ENCODE results near the gene NSD1. TPM values are rescaled to one million over a fixed set of nuclear protein-coding genes. Genes with fewer than 3 reads are reported as not detected.
A peak's percentile ranks its signal among the peaks of the same experiment; 100 is the strongest.

The NSD1 gene
- total and polyA plus RNA-seq, 5 experiments from 2014 or later: 25.0 to 130 (median 43.1) TPM

GRCh38 chr5:177264178-177264577, 130.6 kb downstream of the NSD1 start:
- Mint-ChIP-seq H3K27ac (peak overlapping the region in 1 of 10 donors; percentile 27), H3K36me3 (peaks cover 4 to 85% (median 14%) of the 10 kb centered on the region in 3 donors), H3K9me3 (no peaks in the 10 kb centered on the region), H3K27me3 (no peaks in the 10 kb centered on the region), H3K4me1 (peaks cover 0 to 3% (median under 1%) of the 10 kb centered on the region in 4 donors), H3K4me3 (no peak overlapping the region)
- POLR2A ChIA-PET: no interaction called here
- DNase-seq (no peak), ATAC-seq (no peak)

GRCh38 chr5:177265395-177265794, 131.8 kb downstream of the NSD1 start:
- H3K4me3 Mint-ChIP-seq: no peak overlapping the region
- H3K27ac Mint-ChIP-seq: peak overlapping the region in 1 of 10 donors; percentile 18
- POLR2A ChIA-PET: no interaction called here
- H3K4me1 Mint-ChIP-seq: peaks cover 0 to 3% (median under 1%) of the 10 kb centered on the region in 4 donors
- ATAC-seq: no peak
- H3K9me3 Mint-ChIP-seq: no peaks in the 10 kb centered on the region
- DNase-seq: no peak
- no peaks in the 10 kb centered on the region for H3K27me3 Mint-ChIP-seq
- peaks cover 4 to 84% (median 17%) of the 10 kb centered on the region in 3 donors for H3K36me3 Mint-ChIP-seq

GRCh38 chr5:177269232-177269895, 135.8 kb downstream of the NSD1 start:
- Mint-ChIP-seq H3K4me3 (no peak overlapping the region), H3K36me3 (peaks cover 4 to 85% (median 24%) of the 10 kb centered on the region in 3 donors), H3K27ac (no peak overlapping the region)

GRCh38 chr5:177269976-177270375, 136.4 kb downstream of the NSD1 start:
- no peak overlapping the region for H3K4me3 Mint-ChIP-seq
- no peaks in the 10 kb centered on the region for H3K27me3 Mint-ChIP-seq
- H3K9me3 Mint-ChIP-seq: no peaks in the 10 kb centered on the region
- DNase-seq: no peak
- H3K27ac Mint-ChIP-seq: no peak overlapping the region
- POLR2A ChIA-PET: no interaction called here
- H3K36me3 Mint-ChIP-seq: peaks cover 4 to 85% (median 24%) of the 10 kb centered on the region in 3 donors
- ATAC-seq: no peak
- H3K4me1 Mint-ChIP-seq: peaks cover 0 to 3% (median under 1%) of the 10 kb centered on the region in 4 donors

More at GRCh38 chr5:177269232-177269895, 135.8 kb downstream of the NSD1 start:
- ATAC-seq (no peak), DNase-seq (no peak)
- Mint-ChIP-seq H3K9me3 (no peaks in the 10 kb centered on the region), H3K27me3 (no peaks in the 10 kb centered on the region), H3K4me1 (peaks cover 0 to 3% (median under 1%) of the 10 kb centered on the region in 4 donors)
- POLR2A ChIA-PET: no interaction called here

- Mint-ChIP-seq H3K4me1 (peaks cover 0 to 3% (median under 1%) of the 10 kb centered on the region in 4 donors), H3K27ac (peak overlapping the region in 2 of 10 donors; percentile 38 to 40), H3K4me3 (no peak overlapping the region), H3K36me3 (peaks cover 4 to 86% (median 24%) of the 10 kb centered on the region in 3 donors), H3K27me3 (no peaks in the 10 kb centered on the region), H3K9me3 (no peaks in the 10 kb centered on the region)
- POLR2A ChIA-PET: no interaction called here
- no peak for ATAC-seq
- no peak for DNase-seq
These were observed 137.1 kb downstream of the NSD1 start for GRCh38 chr5:177270653-177271052.

- no peak for DNase-seq
- H3K9me3 Mint-ChIP-seq: no peaks in the 10 kb centered on the region
- POLR2A ChIA-PET: no interaction called here
- H3K27ac Mint-ChIP-seq: peak overlapping the region in 1 of 10 donors; percentile 40
- peaks cover 4 to 87% (median 20%) of the 10 kb centered on the region in 3 donors for H3K36me3 Mint-ChIP-seq
- no peak overlapping the region for H3K4me3 Mint-ChIP-seq
- peaks cover 0 to 3% (median under 1%) of the 10 kb centered on the region in 4 donors for H3K4me1 Mint-ChIP-seq
- ATAC-seq: no peak
- no peaks in the 10 kb centered on the region for H3K27me3 Mint-ChIP-seq
These were observed 137.5 kb downstream of the NSD1 start for GRCh38 chr5:177271113-177271512.

- no peak overlapping the region for H3K27ac Mint-ChIP-seq
- DNase-seq (no peak), ATAC-seq (no peak)
- H3K4me1 Mint-ChIP-seq: peaks cover 0 to 1% (median 0%) of the 10 kb centered on the region in 4 donors
- no peaks in the 10 kb centered on the region for H3K9me3 Mint-ChIP-seq
- peaks cover 0 to 89% (median 18%) of the 10 kb centered on the region in 3 donors for H3K36me3 Mint-ChIP-seq
- POLR2A ChIA-PET: no interaction called here
- H3K4me3 Mint-ChIP-seq: no peak overlapping the region
- no peaks in the 10 kb centered on the region for H3K27me3 Mint-ChIP-seq
These were observed 142.3 kb downstream of the NSD1 start for GRCh38 chr5:177275883-177276282.

- Mint-ChIP-seq H3K27me3 (no peaks in the 10 kb centered on the region), H3K27ac (peak overlapping the region in 1 of 10 donors; percentile 87), H3K4me1 (peaks cover 0 to 1% (median 0%) of the 10 kb centered on the region in 4 donors), H3K9me3 (no peaks in the 10 kb centered on the region), H3K36me3 (peaks cover 0 to 90% (median 20%) of the 10 kb centered on the region in 3 donors), H3K4me3 (no peak overlapping the region)
- POLR2A ChIA-PET: interaction anchor here (1.0 kb wide), 1 partner anchor 163 kb away, joined by 3 read pairs; no protein-coding TSS in a partner anchor
- ATAC-seq: no peak
- no peak for DNase-seq
These were observed 143.3 kb downstream of the NSD1 start for GRCh38 chr5:177276886-177277285.

GRCh38 chr5:177288191-177288590, 154.6 kb downstream of the NSD1 start:
- no peak for ATAC-seq
- H3K27ac Mint-ChIP-seq: no peak overlapping the region
- DNase-seq: no peak
- H3K27me3 Mint-ChIP-seq: no peaks in the 10 kb centered on the region
- peaks cover 0 to 6% (median 4%) of the 10 kb centered on the region in 4 donors for H3K4me1 Mint-ChIP-seq
- H3K36me3 Mint-ChIP-seq: peaks cover 0 to 92% (median 22%) of the 10 kb centered on the region in 3 donors
- POLR2A ChIA-PET: no interaction called here
- H3K9me3 Mint-ChIP-seq: no peaks in the 10 kb centered on the region
- no peak overlapping the region for H3K4me3 Mint-ChIP-seq

- Mint-ChIP-seq H3K4me3 (no peak overlapping the region), H3K27me3 (no peaks in the 10 kb centered on the region), H3K9me3 (no peaks in the 10 kb centered on the region), H3K4me1 (peaks cover 9 to 16% (median 13%) of the 10 kb centered on the region in 4 donors), H3K27ac (peak overlapping the region in 2 of 10 donors; percentile 35 to 59), H3K36me3 (peaks cover 0 to 93% (median 25%) of the 10 kb centered on the region in 3 donors)
- DNase-seq (no peak), ATAC-seq (no peak)
- POLR2A ChIA-PET: no interaction called here
These were observed 157.4 kb downstream of the NSD1 start for GRCh38 chr5:177290816-177291596.

GRCh38 chr5:177291735-177292134, 158.2 kb downstream of the NSD1 start:
- ATAC-seq (no peak), DNase-seq (no peak)
- H3K27me3 Mint-ChIP-seq: no peaks in the 10 kb centered on the region
- no peaks in the 10 kb centered on the region for H3K9me3 Mint-ChIP-seq
- POLR2A ChIA-PET: no interaction called here
- peak overlapping the region in 2 of 10 donors; percentile 37 to 77 for H3K27ac Mint-ChIP-seq
- peaks cover 0 to 86% (median 23%) of the 10 kb centered on the region in 3 donors for H3K36me3 Mint-ChIP-seq
- H3K4me1 Mint-ChIP-seq: peaks cover 15 to 24% (median 20%) of the 10 kb centered on the region in 4 donors
- H3K4me3 Mint-ChIP-seq: no peak overlapping the region

- Mint-ChIP-seq H3K4me3 (no peak overlapping the region), H3K36me3 (peaks cover 0 to 68% (median 20%) of the 10 kb centered on the region in 3 donors), H3K27me3 (no peaks in the 10 kb centered on the region), H3K9me3 (no peaks in the 10 kb centered on the region), H3K27ac (peak overlapping the region in 3 of 10 donors; percentile 17 to 77 (median 52)), H3K4me1 (peaks cover 21 to 45% (median 26%) of the 10 kb centered on the region in 4 donors)
- POLR2A ChIA-PET: no interaction called here
- ATAC-seq: no peak
- DNase-seq: no peak
These were observed 160.4 kb downstream of the NSD1 start for GRCh38 chr5:177293819-177294581.
